Thyroid gland (tissue), 4 donors: Measurements from ENCODE around the gene BRD4. TPM values are rescaled to one million over a fixed set of nuclear protein-coding genes. Genes with fewer than 3 reads are reported as not detected.

Experiments
- DNase-seq, 2 donors: peaks; one replicate each; pipeline ENCODE4 v3.0.0-alpha.2; 2019
- H3K27ac ChIP-seq, 3 donors: fragments of 200-600 bp; sonication (generic); 1 replicate in 2 of 3; 2 replicates in 1 of 3; pipeline ENCODE4 v1.5.1; 2016 to 2019; ENCODE audit warnings: mild to moderate bottlenecking in 1 of 3, moderate library complexity in 1 of 3
- H3K27me3 ChIP-seq: fragments of 200-600 bp; sonication (generic); one replicate; pipeline ENCODE4 v1.5.1; 2019
- H3K36me3 ChIP-seq, 2 donors: fragments of 200-600 bp; sonication (generic); one replicate each; pipeline ENCODE4 v1.5.1; 2016 to 2019
- H3K4me1 ChIP-seq, 2 donors: fragments of 200-600 bp; sonication (generic); one replicate each; pipeline ENCODE4 v1.5.1; 2017 to 2019
- H3K4me3 ChIP-seq, 3 donors: fragments of 200-600 bp; sonication (generic); replicated peaks in 1 of 3; 1 replicate in 2 of 3; 2 replicates in 1 of 3; pipeline ENCODE4 v1.5.1; 2016; ENCODE audit warnings: mild to moderate bottlenecking in 1 of 3
- H3K9me3 ChIP-seq: fragments of 200-600 bp; sonication (generic); one replicate; pipeline ENCODE4 v1.5.1; 2017
- CTCF ChIP-seq, 6 experiments: fragments of 200-600 bp in 3 of 6; fragments of 450-650 bp in 3 of 6; sonication (generic) in 3 of 6; IDR thresholded peaks; one replicate each; pipeline ENCODE4 v1.5.1; 2016 to 2019; ENCODE audit warnings: antibody characterized with exemption in 6 of 6, mild to moderate bottlenecking in 2 of 6, inconsistent platforms in 1 of 6, moderate library complexity in 1 of 6
- POLR2A ChIP-seq, 2 donors: fragments of 450-650 bp; IDR thresholded peaks; one replicate each; pipeline ENCODE4 v1.6.1; 2017; ENCODE audit warnings: antibody characterized with exemption in 2 of 2, mild to moderate bottlenecking in 2 of 2, moderate library complexity in 1 of 2
- WGBS, 2 donors: methylation state at CpG; one replicate each; pipeline ENCODE4 v1.1.5; 2017; 5-methylcytosine and 5-hydroxymethylcytosine counted together
- intact Hi-C: fragments of 100-400 bp; cut with DNase I; formaldehyde crosslinking; loops from one replicate; pipeline ENCODE4 v1.15.1; 2023
- total RNA-seq, 4 donors: library from RNA; depleted of rRNA; stranded (reverse); fragments of >200 nt; gene quantifications; one replicate each; pipeline ENCODE4 v1.2.3, GENCODE V29; 2016

BRD4 gene
- total RNA-seq, 4 donors from 2014 or later = 20.8 to 78.1 (median 32.4) TPM

DNA sequence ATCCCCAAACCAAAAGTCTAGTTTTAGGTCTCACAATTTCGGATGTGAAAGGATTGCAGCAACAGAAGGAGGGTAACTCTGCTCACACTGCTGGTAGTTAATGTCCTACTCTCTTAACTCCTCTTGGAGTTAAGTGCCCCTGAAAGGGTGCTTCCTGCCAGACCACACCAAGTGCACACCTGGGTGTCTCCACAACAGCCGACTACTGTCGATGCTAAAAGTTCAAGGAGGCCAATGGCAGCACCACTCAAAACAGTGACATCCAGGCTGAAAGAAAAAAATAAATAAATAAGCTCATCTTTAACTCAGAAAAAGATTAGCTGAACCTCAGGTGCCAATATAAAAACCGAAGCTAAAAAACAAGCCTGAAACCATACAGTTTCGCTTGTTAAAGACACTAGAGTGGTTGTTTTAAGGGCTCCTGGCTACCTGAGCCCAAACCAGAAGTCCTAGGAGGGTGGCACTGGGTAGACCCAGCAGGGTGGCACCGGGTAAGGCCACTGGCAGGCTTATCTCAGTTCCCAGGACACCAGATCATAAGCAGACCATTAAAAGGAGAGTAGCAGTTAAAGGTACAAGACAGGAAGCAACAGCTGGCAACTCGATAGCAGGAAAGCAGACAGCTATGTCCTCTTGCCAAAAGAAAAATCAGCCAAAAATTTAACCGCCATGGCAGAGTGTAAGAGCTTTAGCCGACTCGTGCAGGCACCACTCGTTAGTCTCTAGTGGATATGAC lies 39.3 kb downstream of the BRD4 start:
- no peaks in the 10 kb centered on the region for H3K36me3 ChIP-seq
- no peaks in the 10 kb centered on the region for H3K27me3 ChIP-seq
- WGBS, 2 donors = 31 to 46% methylated on average over 11 of the region's 11 CpGs
- H3K4me3 ChIP-seq = no peak overlapping the region
- intact Hi-C loops = no loop called here
- peaks cover 89% of the 10 kb centered on the region in 2 donors for H3K4me1 ChIP-seq
- TF ChIP-seq POLR2A (IDR thresholded peaks at IDR 0.05) (no peak), CTCF (IDR thresholded peaks at IDR 0.05) (no peak)
- H3K27ac ChIP-seq = peak overlapping the region in 1 of 3 donors; percentile 18
- peak in 1 of 2 donors; percentile 30 for DNase-seq
- H3K9me3 ChIP-seq = no peaks in the 10 kb centered on the region

DNA sequence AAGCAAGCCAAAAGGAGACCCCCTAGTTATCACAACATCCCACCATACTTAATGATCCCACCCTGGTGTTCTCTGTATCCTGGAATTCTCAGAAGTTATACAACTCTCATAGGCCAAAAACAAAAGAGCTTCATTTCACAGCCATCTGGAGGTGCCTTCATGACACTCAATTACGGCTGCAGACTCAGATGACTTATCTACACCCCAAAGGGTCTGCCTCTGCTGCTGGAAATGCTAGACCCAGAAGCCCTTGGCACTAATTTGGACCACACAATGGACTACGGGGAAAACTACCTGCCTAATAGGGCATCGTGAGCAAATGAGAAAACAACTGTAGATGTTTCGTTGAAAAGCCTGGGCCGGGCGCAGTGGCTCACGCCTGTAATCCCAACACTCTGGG lies 40.2 kb downstream of the BRD4 start:
- 94 to 95% methylated on average over 7 of the region's 7 CpGs for WGBS, 2 donors
- no peak overlapping the region for H3K27ac ChIP-seq
- H3K27me3 ChIP-seq = no peaks in the 10 kb centered on the region
- no peaks in the 10 kb centered on the region for H3K36me3 ChIP-seq
- no peaks in the 10 kb centered on the region for H3K9me3 ChIP-seq
- no peak for DNase-seq
- H3K4me3 ChIP-seq = no peak overlapping the region
- peaks cover 86 to 89% of the 10 kb centered on the region in 2 donors for H3K4me1 ChIP-seq
- TF ChIP-seq POLR2A (IDR thresholded peaks at IDR 0.05) (no peak), CTCF (IDR thresholded peaks at IDR 0.05) (no peak)
- intact Hi-C loops = no loop called here

DNA sequence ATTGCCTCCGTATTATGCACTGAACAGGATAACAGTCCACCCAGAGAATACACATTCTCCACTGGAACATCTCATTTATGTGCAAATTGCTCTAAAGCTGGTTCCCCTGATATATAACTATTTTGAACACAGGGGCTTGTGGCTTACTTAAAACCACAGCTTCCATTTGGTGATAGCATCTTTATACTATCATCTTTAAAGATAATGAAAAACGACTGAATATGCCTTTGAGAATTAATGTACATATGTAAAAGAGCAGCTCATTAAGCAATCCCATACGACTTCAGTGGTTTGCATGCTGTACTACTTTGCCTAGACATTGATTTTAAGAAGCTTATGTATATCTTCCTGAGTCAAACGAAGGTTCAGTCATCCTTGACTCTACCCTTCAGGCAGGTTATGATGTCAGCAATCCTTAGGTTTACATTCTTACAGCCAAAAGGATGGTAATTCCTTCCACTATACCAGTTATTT lies 40.8 kb downstream of the BRD4 start:
- intact Hi-C loops = no loop called here

GRCh38 chr19:15291089-15291488 lies 41.2 kb downstream of the BRD4 start:
- no peak for DNase-seq
- intact Hi-C loops = no loop called here
- H3K27me3 ChIP-seq = no peaks in the 10 kb centered on the region
- peaks cover 82 to 87% of the 10 kb centered on the region in 2 donors for H3K4me1 ChIP-seq
- 95 to 100% methylated on average over 1 of the region's 1 CpG for WGBS, 2 donors
- H3K4me3 ChIP-seq = no peak overlapping the region
- H3K9me3 ChIP-seq = no peaks in the 10 kb centered on the region
- no peak overlapping the region for H3K27ac ChIP-seq
- H3K36me3 ChIP-seq = no peaks in the 10 kb centered on the region
- TF ChIP-seq POLR2A (IDR thresholded peaks at IDR 0.05) (no peak), CTCF (IDR thresholded peaks at IDR 0.05) (no peak)

More for the DNA sequence above, 40.8 kb downstream of the BRD4 start:
- H3K27me3 ChIP-seq = no peaks in the 10 kb centered on the region
- no peaks in the 10 kb centered on the region for H3K9me3 ChIP-seq
- 76 to 79% methylated on average over 4 of the region's 4 CpGs for WGBS, 2 donors
- H3K4me1 ChIP-seq = peaks cover 83 to 87% of the 10 kb centered on the region in 2 donors
- H3K36me3 ChIP-seq = no peaks in the 10 kb centered on the region
- no peak for TF ChIP-seq POLR2A (IDR thresholded peaks at IDR 0.05)
- TF ChIP-seq CTCF (IDR thresholded peaks at IDR 0.05) = no peak
- DNase-seq = no peak
- H3K4me3 ChIP-seq = no peak overlapping the region
- H3K27ac ChIP-seq = no peak overlapping the region

DNA sequence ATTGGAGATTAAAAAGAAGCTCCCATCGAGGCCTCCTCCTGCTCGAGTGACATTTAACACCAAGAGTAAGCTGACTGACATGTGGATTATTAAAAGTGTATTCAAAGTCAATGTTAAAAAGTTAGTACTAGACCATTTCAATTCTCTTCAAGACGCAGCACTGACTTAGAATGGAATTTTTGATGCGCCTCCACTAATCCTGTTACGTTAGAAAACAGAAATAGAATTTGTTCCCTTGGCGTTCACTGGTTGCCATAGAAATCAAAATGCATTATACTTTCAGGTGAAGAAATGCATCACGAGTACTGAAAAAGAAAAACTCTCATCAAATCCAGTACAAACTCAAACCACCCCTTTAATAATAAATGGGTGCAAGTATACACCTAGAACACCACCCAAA lies 42.2 kb downstream of the BRD4 start:
- intact Hi-C loops = no loop called here
- H3K27ac ChIP-seq = no peak overlapping the region
- no peak overlapping the region for H3K4me3 ChIP-seq
- H3K4me1 ChIP-seq = peaks cover 82 to 87% of the 10 kb centered on the region in 2 donors
- no peaks in the 10 kb centered on the region for H3K27me3 ChIP-seq
- TF ChIP-seq CTCF (IDR thresholded peaks at IDR 0.05) (no peak), POLR2A (IDR thresholded peaks at IDR 0.05) (no peak)
- WGBS, 2 donors = 69 to 74% methylated on average over 7 of the region's 7 CpGs
- DNase-seq = no peak
- no peaks in the 10 kb centered on the region for H3K36me3 ChIP-seq
- H3K9me3 ChIP-seq = no peaks in the 10 kb centered on the region
